Transverse colon (tissue), 4 donors: ENCODE data around the gene CYP26A1.

Source experiments
- CTCF ChIP-seq, 5 experiments: fragments of 200-600 bp in 3 of 5; fragments of 450-650 bp in 2 of 5; sonication (generic) in 3 of 5; IDR thresholded peaks; 1 replicate in 2 of 5; 2 replicates in 3 of 5; pipeline ENCODE4 v1.5.1; 2016 to 2017; ENCODE audit warnings: antibody characterized with exemption in 5 of 5, inconsistent platforms in 3 of 5, mild to moderate bottlenecking in 2 of 5, moderate library complexity in 1 of 5
- EP300 ChIP-seq: sonication (generic); formaldehyde crosslinking; IDR thresholded peaks from one replicate; pipeline ENCODE4 v1.6.1; 2017; ENCODE audit warnings: antibody characterized with exemption, low read depth
- POLR2A ChIP-seq: fragments of 450-650 bp; IDR thresholded peaks from one replicate; pipeline ENCODE4 v1.6.1; 2016; ENCODE audit warnings: antibody characterized with exemption, mild to moderate bottlenecking, moderate library complexity
- POLR2AphosphoS5 ChIP-seq, 3 donors: sonication (generic); formaldehyde crosslinking; IDR thresholded peaks; one replicate each; pipeline ENCODE4 v1.6.1; 2016; ENCODE audit warnings: antibody characterized with exemption in 3 of 3

GRCh38 chr10:93061594-93062513 lies 11.8 kb upstream of the CYP26A1 start:
- TF ChIP-seq CTCF (IDR thresholded peaks at IDR 0.05) (no peak), POLR2AphosphoS5 (IDR thresholded peaks at IDR 0.05) (no peak), POLR2A (no peak), EP300 (no peak)
